Panc1 (cell line): ENCODE measurements around the gene MAGI1.

Experiments
- CTCF ChIP-seq: fragments of 450-650 bp; IDR thresholded peaks from 2 replicates; pipeline ENCODE4 v1.5.1; 2017; ENCODE audit warnings: mild to moderate bottlenecking
- REST ChIP-seq, 2 experiments: IDR thresholded peaks; 2 replicates each; pipeline ENCODE4 v1.6.1; 2011 to 2012; ENCODE audit warnings: low read depth in 2 of 2, control low read depth in 1 of 2, low read length in 1 of 2, mild to moderate bottlenecking in 1 of 2, moderate library complexity in 1 of 2; ENCODE audit not compliant: insufficient read depth in 1 of 2

GRCh38 chr3:65788461-65788860 is 250.3 kb downstream of the MAGI1 start:
- TF ChIP-seq CTCF (no peak), REST (IDR thresholded peaks at IDR 0.05; ENCODE audit: insufficient read depth in 1 of 2, low read depth in 2 of 2, low read length in 1 of 2) (no peak)
